GM12874 (cell line): ENCODE measurements around the gene ALDH1A1.

Source experiments
- CTCF ChIP-seq: IDR thresholded peaks from 2 replicates; pipeline ENCODE4 v1.5.1; 2011; ENCODE audit warnings: low read depth, mild to moderate bottlenecking, control low read depth, low read length, moderate library complexity; ENCODE audit not compliant: insufficient read depth

The ALDH1A1 gene

DNA sequence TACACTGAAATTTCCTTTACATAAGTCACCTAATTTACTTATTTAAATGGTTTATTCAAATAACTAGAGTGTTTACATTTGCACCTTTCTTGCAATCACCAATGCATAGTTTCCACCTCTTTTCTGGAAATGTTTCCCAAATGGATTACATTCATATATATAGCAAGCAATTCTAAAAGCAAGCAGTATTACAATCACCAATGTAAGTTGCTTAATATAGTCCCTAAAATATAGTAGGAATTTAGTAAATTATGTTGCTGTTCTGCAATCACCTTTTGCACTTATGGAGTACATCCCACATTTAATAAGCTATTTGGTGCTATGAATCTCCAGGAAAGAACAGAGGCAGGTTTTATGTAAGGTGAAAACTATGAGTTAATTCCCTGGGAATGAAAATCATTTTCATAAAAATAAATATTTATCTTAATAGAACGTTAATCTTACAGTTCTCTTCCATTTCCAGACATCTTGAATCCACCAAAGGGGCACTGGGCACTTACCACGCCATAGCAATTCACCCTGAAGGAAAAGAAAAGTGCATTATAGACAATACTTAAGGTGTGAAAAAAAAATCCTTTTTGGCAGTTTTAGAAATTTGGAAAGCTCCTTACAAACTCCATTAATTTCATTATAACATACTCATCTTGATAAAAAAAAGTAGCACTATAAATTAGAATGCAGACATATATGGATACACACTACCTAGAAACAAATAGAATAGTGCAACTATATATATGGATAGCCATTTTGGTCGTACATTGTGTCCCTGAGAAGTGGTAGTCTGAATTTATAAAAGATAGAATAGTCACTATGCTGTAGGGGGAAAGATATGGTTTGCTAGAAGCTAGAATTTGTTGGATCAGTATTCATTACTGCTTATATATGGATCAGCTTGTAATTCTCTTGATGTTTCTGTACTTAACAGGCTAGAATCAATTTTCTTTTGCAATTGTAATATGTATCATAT lies 47.1 kb downstream of the ALDH1A1 start:
- no peak for TF ChIP-seq CTCF

DNA sequence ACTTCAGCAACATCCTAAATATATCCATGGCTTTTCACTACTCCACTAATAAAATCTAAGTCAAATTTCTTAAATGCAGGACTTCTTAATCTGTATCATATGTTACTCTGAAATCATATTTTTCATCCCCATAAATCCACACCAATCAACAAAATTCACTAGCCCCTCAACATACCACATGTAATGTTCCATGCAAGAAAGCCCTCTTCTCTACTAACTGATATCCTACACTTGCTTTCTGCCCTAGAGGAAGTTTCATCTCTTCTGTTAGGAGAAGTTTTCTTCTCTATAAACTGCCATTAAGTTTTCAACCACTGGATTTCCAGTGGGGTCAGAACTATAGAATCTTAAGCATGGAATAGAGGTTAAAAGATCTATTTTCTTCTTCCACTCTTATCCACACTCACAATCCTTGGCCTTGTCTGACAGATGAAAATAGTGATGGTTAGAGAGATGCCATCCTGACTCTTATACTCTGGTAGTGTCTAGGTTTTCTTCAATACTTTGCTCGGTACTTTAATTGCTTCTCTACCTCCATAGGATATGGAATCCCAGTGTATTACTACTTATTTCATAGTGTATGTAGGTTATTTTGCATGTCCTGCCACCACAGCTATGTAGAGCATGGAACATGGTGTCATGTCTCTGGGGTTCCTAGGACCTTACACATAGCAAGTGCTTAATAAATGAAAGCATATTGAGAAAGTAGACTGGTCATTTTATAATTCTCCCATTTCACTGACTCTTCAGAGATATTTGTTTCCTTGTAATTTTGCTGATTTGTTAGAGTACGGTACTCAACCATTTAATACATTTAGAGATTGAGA lies 48.4 kb downstream of the ALDH1A1 start:
- TF ChIP-seq CTCF, result no peak

DNA sequence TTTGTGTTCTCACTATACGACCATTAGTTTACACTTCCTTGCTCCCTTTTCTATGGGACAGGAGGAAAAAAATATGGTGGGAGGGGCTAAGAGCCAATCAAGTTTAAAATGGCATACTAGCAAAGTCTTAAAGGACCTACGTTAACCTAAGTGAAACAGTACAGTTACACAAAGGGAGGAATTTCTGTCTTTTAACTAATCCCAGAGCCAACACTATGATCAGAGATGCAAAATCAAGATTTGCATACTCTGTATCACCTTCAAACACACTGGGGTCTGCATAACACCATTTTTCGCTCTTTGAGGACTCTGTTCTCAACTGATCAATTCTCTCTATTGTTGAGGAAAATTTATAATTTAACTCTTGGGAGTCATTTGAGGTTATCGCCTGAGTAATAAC lies 49.8 kb downstream of the ALDH1A1 start:
- no peak for TF ChIP-seq CTCF

DNA sequence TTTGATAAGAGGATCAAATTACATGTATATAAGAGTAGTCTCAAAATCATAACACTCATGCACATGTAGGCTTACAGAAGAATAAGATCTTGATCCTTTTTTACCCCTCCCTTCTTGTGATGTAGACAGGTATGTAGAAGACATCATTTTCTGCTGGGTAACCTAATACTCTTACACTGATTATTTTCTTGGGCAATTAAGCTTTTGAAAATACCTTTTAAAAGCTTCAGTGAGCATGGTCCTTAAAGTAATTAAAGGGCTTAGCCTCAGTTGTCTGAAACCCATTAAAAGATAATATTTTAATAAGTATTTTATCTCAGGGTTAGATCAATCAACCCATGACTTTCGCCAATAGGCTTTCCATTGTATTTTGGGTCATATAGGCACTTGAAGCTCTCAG lies 50.6 kb downstream of the ALDH1A1 start:
- no peak for TF ChIP-seq CTCF

GRCh38 chr9:72899734-72900477 lies 52.9 kb downstream of the ALDH1A1 start:
- no peak for TF ChIP-seq CTCF

- TF ChIP-seq CTCF, result no peak
These were observed 53.8 kb downstream of the ALDH1A1 start for GRCh38 chr9:72898784-72899733.
